ENCODE measurements around the gene PDE9A. TPM values are rescaled to one million over a fixed set of nuclear protein-coding genes. Genes with fewer than 3 reads are reported as not detected.

PDE9A gene
- total RNA-seq, 1 donor from 2014 or later: 58.7 TPM

DNA sequence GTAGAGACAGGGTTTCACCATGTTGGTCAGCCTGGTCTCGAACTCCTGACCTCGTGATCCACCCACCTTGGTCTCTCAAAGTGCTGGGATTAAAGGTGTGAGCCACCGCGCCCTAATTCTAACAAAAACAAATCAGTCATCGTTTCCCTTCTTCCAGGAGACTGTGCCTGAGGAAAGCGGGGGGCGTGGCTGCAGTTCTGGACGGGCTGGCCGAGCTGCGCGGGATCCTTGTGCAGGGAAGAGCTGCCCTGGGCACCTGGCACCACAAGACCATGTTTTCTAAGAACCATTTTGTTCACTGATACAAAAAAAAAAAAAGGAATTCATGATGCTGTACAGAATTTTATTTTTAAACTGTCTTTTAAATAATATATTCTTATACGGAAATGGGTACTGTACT is 121.7 kb downstream of the PDE9A start:
- no peak overlapping the region for H3K27ac Mint-ChIP-seq (ENCODE audit: unreplicated experiment)
- H3K4me1 Mint-ChIP-seq (ENCODE audit: low read depth, unreplicated experiment): peaks cover 13% of the 10 kb centered on the region
- no peak for DNase-seq
- peaks cover 10% of the 10 kb centered on the region for H3K36me3 Mint-ChIP-seq (ENCODE audit: unreplicated experiment)
- H3K27me3 Mint-ChIP-seq (ENCODE audit: unreplicated experiment): peaks cover 3% of the 10 kb centered on the region
- no peak overlapping the region for H3K4me3 Mint-ChIP-seq (ENCODE audit: unreplicated experiment)
- peaks cover 12% of the 10 kb centered on the region for H3K9me3 Mint-ChIP-seq (ENCODE audit: unreplicated experiment)
- TF ChIP-seq CTCF (IDR thresholded peaks at IDR 0.05; ENCODE audit: partially characterized antibody, unreplicated experiment): no peak

- DNase-seq: no peak
- TF ChIP-seq CTCF (IDR thresholded peaks at IDR 0.05; ENCODE audit: partially characterized antibody, unreplicated experiment): no peak
- H3K4me3 Mint-ChIP-seq (ENCODE audit: unreplicated experiment): no peak overlapping the region
- peaks cover 10% of the 10 kb centered on the region for H3K36me3 Mint-ChIP-seq (ENCODE audit: unreplicated experiment)
- H3K27ac Mint-ChIP-seq (ENCODE audit: unreplicated experiment): no peak overlapping the region
- peaks cover 21% of the 10 kb centered on the region for H3K4me1 Mint-ChIP-seq (ENCODE audit: low read depth, unreplicated experiment)
- peaks cover 3% of the 10 kb centered on the region for H3K27me3 Mint-ChIP-seq (ENCODE audit: unreplicated experiment)
- H3K9me3 Mint-ChIP-seq (ENCODE audit: unreplicated experiment): peaks cover 18% of the 10 kb centered on the region
Observed at GRCh38 chr21:42775891-42776290, 122.5 kb downstream of the PDE9A start.

DNA sequence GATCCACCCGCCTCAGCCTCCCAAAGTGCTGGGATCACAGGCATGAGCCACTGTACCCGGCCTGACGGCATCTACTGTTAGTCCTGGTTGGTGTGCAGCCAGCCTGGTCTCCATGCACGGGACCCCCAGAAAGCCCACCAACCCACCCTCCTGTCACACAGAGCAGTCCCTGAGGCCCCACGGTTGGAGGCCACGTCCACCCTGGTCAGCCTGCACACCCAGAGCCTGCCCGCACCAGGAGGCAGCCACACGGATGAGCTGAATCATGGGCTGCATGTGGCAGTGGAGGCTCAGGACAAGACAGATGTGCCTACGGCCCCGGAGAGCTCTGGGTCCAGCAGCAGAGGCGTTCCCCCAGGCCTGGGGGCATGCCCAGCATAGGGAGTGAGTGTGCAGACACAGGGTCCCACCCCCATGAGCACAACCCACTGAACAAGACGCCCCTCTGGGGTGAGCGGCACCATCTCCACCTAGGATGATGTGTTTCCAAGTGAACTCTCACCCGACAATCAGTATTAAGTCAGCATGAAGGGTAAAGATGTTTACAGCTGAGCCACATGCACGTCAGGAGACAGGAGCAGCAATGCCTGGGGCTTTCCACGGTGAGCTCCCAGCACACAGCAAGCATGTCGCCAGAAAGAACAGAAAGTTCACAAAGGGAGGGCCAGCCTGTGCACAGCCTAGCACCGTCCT is 123.8 kb downstream of the PDE9A start:
- peaks cover 8% of the 10 kb centered on the region for H3K27me3 Mint-ChIP-seq (ENCODE audit: unreplicated experiment)

DNA sequence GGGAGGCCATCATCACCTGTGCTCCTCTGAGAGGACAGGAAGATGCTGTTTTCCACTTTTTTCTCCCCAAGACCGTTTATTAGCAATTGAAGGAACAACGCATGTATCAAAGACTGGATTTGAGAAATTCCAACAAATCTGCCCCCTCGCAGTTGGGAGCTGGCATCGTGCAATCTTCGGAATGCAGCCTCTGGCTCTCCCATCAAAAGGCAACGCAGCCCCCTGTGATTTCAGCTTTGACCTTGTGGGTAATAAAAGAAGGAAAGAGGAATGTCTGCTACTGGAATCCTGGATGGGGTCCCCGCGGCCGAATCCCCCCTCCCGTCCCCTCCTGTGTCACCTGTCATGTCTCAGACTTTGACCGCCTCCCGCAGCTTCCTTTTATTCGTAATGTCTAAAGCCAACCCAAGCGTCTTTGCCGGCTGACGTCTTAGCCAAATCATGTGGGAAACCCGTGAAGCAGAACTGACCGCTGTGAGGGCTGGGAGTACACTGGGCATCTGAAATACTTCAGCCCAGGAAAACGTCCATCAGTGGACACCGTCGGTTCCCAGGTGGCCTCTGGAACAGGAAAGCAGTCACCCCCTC is 124.4 kb downstream of the PDE9A start:
- Mint-ChIP-seq H3K4me1 (ENCODE audit: low read depth, unreplicated experiment) (peaks cover 37% of the 10 kb centered on the region), H3K27ac (ENCODE audit: unreplicated experiment) (peak overlapping the region; percentile 88), H3K27me3 (ENCODE audit: unreplicated experiment) (peaks cover 11% of the 10 kb centered on the region), H3K9me3 (ENCODE audit: unreplicated experiment) (peaks cover 29% of the 10 kb centered on the region), H3K4me3 (ENCODE audit: unreplicated experiment) (peak overlapping the region; percentile 45), H3K36me3 (ENCODE audit: unreplicated experiment) (peaks cover 10% of the 10 kb centered on the region)
- no peak for DNase-seq
- TF ChIP-seq CTCF (IDR thresholded peaks at IDR 0.05; ENCODE audit: partially characterized antibody, unreplicated experiment): no peak

More for the DNA sequence above, 123.8 kb downstream of the PDE9A start:
- Mint-ChIP-seq H3K9me3 (ENCODE audit: unreplicated experiment) (peaks cover 26% of the 10 kb centered on the region), H3K36me3 (ENCODE audit: unreplicated experiment) (peaks cover 10% of the 10 kb centered on the region), H3K4me1 (ENCODE audit: low read depth, unreplicated experiment) (peaks cover 31% of the 10 kb centered on the region), H3K4me3 (ENCODE audit: unreplicated experiment) (peak overlapping the region; percentile 45), H3K27ac (ENCODE audit: unreplicated experiment) (peak overlapping the region; percentile 88)
- no peak for TF ChIP-seq CTCF (IDR thresholded peaks at IDR 0.05; ENCODE audit: partially characterized antibody, unreplicated experiment)
- no peak for DNase-seq

DNA sequence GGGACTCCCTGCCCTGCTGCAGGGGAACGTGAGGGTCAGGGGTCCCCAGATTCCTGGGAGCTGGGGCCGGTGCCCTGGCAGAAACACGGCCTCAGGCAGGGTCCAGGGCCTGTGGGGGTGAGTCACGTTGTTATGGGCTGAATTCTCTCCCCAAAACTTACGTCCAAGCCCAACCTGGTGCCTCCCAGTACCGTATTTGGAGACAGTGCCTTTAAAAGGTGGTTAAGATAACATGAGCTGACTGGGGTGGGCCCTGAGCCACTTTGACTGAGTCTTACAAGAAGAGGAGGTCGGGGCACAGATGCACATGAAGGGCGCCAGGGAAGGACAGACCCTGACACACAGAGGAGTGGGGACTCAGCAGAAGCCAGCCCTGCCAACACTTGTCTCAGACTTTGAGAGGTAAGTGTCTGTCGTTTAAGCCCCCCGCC is 126.0 kb downstream of the PDE9A start:
- Mint-ChIP-seq H3K4me3 (ENCODE audit: unreplicated experiment) (peak overlapping the region; percentile 42), H3K27ac (ENCODE audit: unreplicated experiment) (peak overlapping the region; percentile 94), H3K36me3 (ENCODE audit: unreplicated experiment) (peaks cover 10% of the 10 kb centered on the region), H3K9me3 (ENCODE audit: unreplicated experiment) (peaks cover 29% of the 10 kb centered on the region), H3K27me3 (ENCODE audit: unreplicated experiment) (peaks cover 15% of the 10 kb centered on the region), H3K4me1 (ENCODE audit: low read depth, unreplicated experiment) (peaks cover 40% of the 10 kb centered on the region)
- no peak for DNase-seq
- TF ChIP-seq CTCF (IDR thresholded peaks at IDR 0.05; ENCODE audit: partially characterized antibody, unreplicated experiment): no peak

Measured in glutamatergic neuron (in vitro differentiated cells).